H1 (cell line): ENCODE data around the gene SORCS3. TPM values are rescaled to one million over a fixed set of nuclear protein-coding genes. Genes with fewer than 3 reads are reported as not detected.

Source experiments
- CTCF ChIA-PET: fragments of 300-600 bp; sonication (Branson Sonifier 250); formaldehyde crosslinking; loops from one replicate; lab custom pipeline; 2021; ENCODE audit not compliant: partially characterized antibody; lab: Charles Lee
- POLR2A ChIA-PET: fragments of 300-600 bp; sonication (Branson Sonifier 250); formaldehyde crosslinking; loops from one replicate; lab custom pipeline; 2021; ENCODE audit warnings: inconsistent platforms; ENCODE audit not compliant: partially characterized antibody; lab: Charles Lee
- DNase-seq, 2 experiments: peaks; one replicate each; pipeline versions ENCODE4 v3.0.0 to v3.0.0-alpha.2; 2010 to 2022; ENCODE audit warnings: low spot score in 2 of 2, low read depth in 1 of 2, mixed read lengths in 1 of 2
- FAIRE-seq: peaks from 2 replicates; lab custom pipeline; 2011; peaks lifted over from hg19 to GRCh38; lab: Jason Lieb, UNC
- H2AFZ ChIP-seq: 2 replicates; pipeline ENCODE4 v1.8.1; 2012; ENCODE audit warnings: low read length, inconsistent platforms
- H2AK5ac ChIP-seq: 2 replicates; pipeline ENCODE4 v1.6.1; 2013; ENCODE audit warnings: low read depth, low read length
- H2BK120ac ChIP-seq: replicated peaks from 2 replicates; pipeline ENCODE3; 2013; ENCODE audit warnings: low read depth, low read length, inconsistent platforms
- H2BK12ac ChIP-seq: 2 replicates; pipeline ENCODE4 v1.6.1; 2013; ENCODE audit warnings: low read depth, low read length
- H2BK15ac ChIP-seq: 2 replicates; pipeline ENCODE4 v1.6.1; 2013; ENCODE audit warnings: low read length
- H2BK20ac ChIP-seq: 2 replicates; pipeline ENCODE4 v1.6.1; 2013; ENCODE audit warnings: low read length
- H2BK5ac ChIP-seq: 2 replicates; pipeline ENCODE4 v1.6.1; 2013; ENCODE audit warnings: low read depth, low read length
- H3K14ac ChIP-seq: 2 replicates; pipeline ENCODE4 v1.6.1; 2013; ENCODE audit warnings: inconsistent platforms; ENCODE audit not compliant: insufficient read length
- H3K18ac ChIP-seq: 2 replicates; pipeline ENCODE4 v1.6.1; 2013; ENCODE audit warnings: low read length; ENCODE audit errors: extremely low read depth
- H3K23ac ChIP-seq: 2 replicates; pipeline ENCODE4 v1.6.1; 2013; ENCODE audit warnings: inconsistent platforms; ENCODE audit not compliant: insufficient read length
- H3K23me2 ChIP-seq: 2 replicates; pipeline ENCODE4 v1.6.1; 2013; ENCODE audit warnings: low read depth, low read length
- H3K27ac ChIP-seq: 2 replicates; pipeline ENCODE4 v1.6.1; 2011; ENCODE audit warnings: low read depth, low read length, inconsistent platforms
- H3K27me3 ChIP-seq, 4 experiments: replicated peaks in 1 of 4; 1 replicate in 1 of 4; 2 replicates in 3 of 4; pipeline versions ENCODE4 v1.6.1 to v1.8.1; 2011 to 2013; ENCODE audit warnings: low read length in 3 of 4, mild to moderate bottlenecking in 3 of 4, inconsistent platforms in 2 of 4, mixed read lengths in 2 of 4, moderate library complexity in 1 of 4; ENCODE audit not compliant: control insufficient read depth in 3 of 4, insufficient read depth in 3 of 4; ENCODE audit errors: extremely low read depth in 1 of 4
- H3K36me3 ChIP-seq, 4 experiments: 2 replicates each; pipeline versions ENCODE4 v1.6.1 to v1.8.1; 2011 to 2013; ENCODE audit warnings: mild to moderate bottlenecking in 4 of 4, low read length in 3 of 4, moderate library complexity in 2 of 4, control low read depth in 1 of 4, inconsistent platforms in 1 of 4; ENCODE audit not compliant: insufficient read depth in 4 of 4, control insufficient read depth in 2 of 4
- H3K4ac ChIP-seq: replicated peaks from 2 replicates; pipeline ENCODE3; 2013; ENCODE audit warnings: low read length, low read depth, mixed read lengths, inconsistent platforms; ENCODE audit not compliant: insufficient read length
- H3K4me1 ChIP-seq, 4 experiments: replicated peaks in 1 of 4; 1 replicate in 1 of 4; 2 replicates in 3 of 4; pipeline versions ENCODE4 v1.6.1 to v1.8.1; 2011 to 2013; ENCODE audit warnings: low read length in 3 of 4, inconsistent platforms in 2 of 4, mixed read lengths in 1 of 4; ENCODE audit not compliant: insufficient read depth in 4 of 4, control insufficient read depth in 3 of 4
- H3K4me2 ChIP-seq, 2 experiments: 2 replicates each; pipeline versions ENCODE4 v1.6.1 to v1.8.1; 2011 to 2013; ENCODE audit warnings: low read depth in 2 of 2, low read length in 2 of 2, control low read depth in 1 of 2, inconsistent platforms in 1 of 2, mild to moderate bottlenecking in 1 of 2; ENCODE audit not compliant: insufficient read depth in 1 of 2
- H3K4me3 ChIP-seq, 4 experiments: fragments of 200-600, 300-600 bp in 1 of 4; sonication (generic), shearing (Covaris generic), sonication (Bioruptor Twin) in 1 of 4; 2 replicates each; pipeline versions ENCODE4 v1.5.1 to v1.8.1; 2011 to 2016; ENCODE audit warnings: low read length in 4 of 4, low read depth in 3 of 4, control low read depth in 2 of 4, inconsistent platforms in 2 of 4, mild to moderate bottlenecking in 2 of 4, mixed read lengths in 1 of 4, moderate library complexity in 1 of 4; ENCODE audit not compliant: insufficient read depth in 2 of 4; ENCODE audit errors: extremely low read depth in 1 of 4
- H3K56ac ChIP-seq: replicated peaks from 2 replicates; pipeline ENCODE3; 2013; ENCODE audit warnings: low read depth, mild to moderate bottlenecking, mixed read lengths, low read length, inconsistent platforms; ENCODE audit not compliant: insufficient read length
- H3K79me1 ChIP-seq: 2 replicates; pipeline ENCODE4 v1.6.1; 2013; ENCODE audit warnings: low read depth, low read length, control low read depth
- H3K79me2 ChIP-seq, 2 experiments: 2 replicates each; pipeline versions ENCODE4 v1.6.1 to v1.8.1; 2012 to 2013; ENCODE audit warnings: low read length in 2 of 2, mild to moderate bottlenecking in 2 of 2, inconsistent platforms in 1 of 2; ENCODE audit not compliant: insufficient read depth in 2 of 2, control insufficient read depth in 1 of 2
- H3K9ac ChIP-seq, 4 experiments: replicated peaks in 1 of 4; 1 replicate in 1 of 4; 2 replicates in 3 of 4; pipeline versions ENCODE4 v1.6.1 to v1.8.1; 2011 to 2013; ENCODE audit warnings: low read depth in 3 of 4, low read length in 3 of 4, control low read depth in 2 of 4, mild to moderate bottlenecking in 2 of 4, moderate library complexity in 2 of 4, inconsistent platforms in 1 of 4; ENCODE audit errors: extremely low read depth in 1 of 4
- H3K9me3 ChIP-seq, 2 experiments: 2 replicates each; pipeline versions ENCODE4 v1.6.1 to v1.8.1; 2012 to 2013; ENCODE audit warnings: mild to moderate bottlenecking in 2 of 2, moderate library complexity in 2 of 2, control low read depth in 1 of 2, inconsistent platforms in 1 of 2, low read depth in 1 of 2, low read length in 1 of 2, mixed read lengths in 1 of 2; ENCODE audit not compliant: insufficient read depth in 2 of 2
- H4K20me1 ChIP-seq, 2 experiments: replicated peaks in 1 of 2; 2 replicates each; pipeline versions ENCODE3 to v1.8.1; 2011 to 2013; ENCODE audit warnings: inconsistent platforms in 2 of 2, low read length in 2 of 2, mild to moderate bottlenecking in 1 of 2; ENCODE audit not compliant: insufficient read depth in 2 of 2, control insufficient read depth in 1 of 2
- H4K5ac ChIP-seq: 2 replicates; pipeline ENCODE4 v1.6.1; 2013; ENCODE audit warnings: low read length, low read depth, mixed read lengths, inconsistent platforms; ENCODE audit not compliant: insufficient read length
- H4K8ac ChIP-seq: 2 replicates; pipeline ENCODE4 v1.8.0; 2013; ENCODE audit warnings: mild to moderate bottlenecking, moderate library complexity, low read length, inconsistent platforms; ENCODE audit not compliant: insufficient read depth; ENCODE audit errors: extremely low read depth
- H4K91ac ChIP-seq: replicated peaks from 2 replicates; pipeline ENCODE3; 2013; ENCODE audit warnings: low read length, mixed read lengths, inconsistent platforms; ENCODE audit not compliant: insufficient read length
- KDM4A ChIP-seq: IDR thresholded peaks from one replicate; pipeline ENCODE4 v1.7.1; 2012; ENCODE audit warnings: low read depth, mild to moderate bottlenecking, moderate library complexity, low read length, inconsistent platforms; ENCODE audit not compliant: severe bottlenecking
- WGBS, 2 experiments: shearing (Covaris generic) in 1 of 2; methylation state at CpG; one replicate each; pipeline versions ENCODE4 v1.1.6 to v1.1.7; 2013 to 2015; ENCODE audit warnings: low lambda C conversion rate in 2 of 2, mixed read lengths in 2 of 2, inconsistent platforms in 1 of 2, low coverage in 1 of 2, missing lambda C conversion rate in 1 of 2; ENCODE audit not compliant: insufficient replicate concordance in 2 of 2, insufficient coverage in 1 of 2, insufficient read length in 1 of 2; ENCODE audit errors: extremely low coverage in 1 of 2, missing lambda C conversion rate in 1 of 2; 5-methylcytosine and 5-hydroxymethylcytosine counted together
- polyA plus RNA-seq, 7 experiments: library from polyadenylated mRNA; depleted of rRNA in 3 of 7; stranded (reverse) in 5 of 7; unstranded in 2 of 7; fragments of >200 nt in 5 of 7; fragments of 200-250 nt in 2 of 7; gene quantifications; 1 replicate in 5 of 7; 2 replicates in 1 of 7; 4 replicates in 1 of 7; pipeline versions ENCODE4 v1.2.1 to v1.2.3, GENCODE V29; 2011 to 2013; ENCODE audit warnings: missing spikeins in 2 of 7, mixed read lengths in 2 of 7
- total RNA-seq: library from RNA; stranded (reverse); fragmentation: NEBNext Ultra II Directional; extraction: Animal tissue kit (Norgen Biotek cat#: 25700); gene quantifications from 2 replicates; pipeline ENCODE4 v1.2.1, GENCODE V29; 2021
- TF ChIP-seq, protein P1 (sequence below): IDR thresholded peaks from 2 replicates; pipeline ENCODE4 v1.6.1; 2011; ENCODE audit warnings: low read length, improper control_type of control experiment

SORCS3 gene
- total and polyA plus RNA-seq, 2 of the 8 experiments (the other 6 are each of a cell fraction or from before 2014, with no cell fraction given) = 0.26 to 0.88 TPM

DNA sequence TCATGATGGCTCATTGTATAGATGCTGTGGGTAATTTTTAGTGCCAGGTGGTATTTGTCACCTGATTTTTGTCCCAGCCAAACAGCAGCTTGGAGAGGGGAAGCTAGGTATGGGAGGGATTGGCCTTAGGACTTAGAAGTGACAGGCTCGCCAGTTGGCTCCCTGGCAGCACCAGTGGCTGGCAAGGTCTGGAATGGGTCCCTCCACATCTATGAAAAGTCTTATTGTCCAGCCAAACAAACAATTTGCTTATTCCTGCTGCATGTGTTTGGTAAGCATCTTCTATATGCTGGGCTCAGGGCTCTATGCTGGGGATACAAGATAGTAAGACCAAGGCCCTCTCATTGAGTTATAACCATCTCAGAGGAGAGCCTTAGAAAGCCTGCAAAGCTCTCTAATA lies 42.5 kb downstream of the SORCS3 start:
- H3K4ac ChIP-seq = no peak overlapping the region
- H3K18ac ChIP-seq = no peak overlapping the region
- no peak overlapping the region for H2BK15ac ChIP-seq
- CTCF ChIA-PET = no interaction called here
- H4K5ac ChIP-seq = no peak overlapping the region
- H3K14ac ChIP-seq = no peak overlapping the region
- no peak for FAIRE-seq
- H2BK5ac ChIP-seq = no peak overlapping the region
- H3K79me1 ChIP-seq = no peaks in the 10 kb centered on the region
- no peak overlapping the region for H3K4me3 ChIP-seq
- H3K9me3 ChIP-seq = no peaks in the 10 kb centered on the region
- H3K79me2 ChIP-seq = no peaks in the 10 kb centered on the region
- no peaks in the 10 kb centered on the region for H3K36me3 ChIP-seq
- no peak overlapping the region for H2AK5ac ChIP-seq
- H2BK12ac ChIP-seq = no peak overlapping the region
- H4K20me1 ChIP-seq = no peaks in the 10 kb centered on the region
- no peak overlapping the region for H3K9ac ChIP-seq
- no peak overlapping the region for H4K8ac ChIP-seq
- POLR2A ChIA-PET = no interaction called here
- no peak overlapping the region for H3K27ac ChIP-seq
- no peak overlapping the region for H2BK120ac ChIP-seq
- H3K56ac ChIP-seq = no peak overlapping the region
- WGBS, 2 experiments = 100% methylated on average over 1 of the region's 1 CpG; no CpG with 5 or more reads in 1 of the 2 experiments
- no peak overlapping the region for H3K23ac ChIP-seq
- no peak overlapping the region for H4K91ac ChIP-seq
- peaks cover 0 to 6% (median 2%) of the 10 kb centered on the region in 4 experiments; a peak in 4 of 7 replicates for H3K27me3 ChIP-seq
- H3K4me1 ChIP-seq = peaks cover 0 to 7% (median 3%) of the 10 kb centered on the region in 4 experiments; a peak in 5 of 7 replicates
- H2BK20ac ChIP-seq = no peak overlapping the region
- DNase-seq = peak in 1 of 2 experiments; percentile 8
- H3K4me2 ChIP-seq = no peak overlapping the region
- H2AFZ ChIP-seq = no peak overlapping the region
- peaks cover 9% of the 10 kb centered on the region; the same call in 1 of the 2 replicates for H3K23me2 ChIP-seq
- no peak for TF ChIP-seq KDM4A
- TF ChIP-seq, protein P1, sequence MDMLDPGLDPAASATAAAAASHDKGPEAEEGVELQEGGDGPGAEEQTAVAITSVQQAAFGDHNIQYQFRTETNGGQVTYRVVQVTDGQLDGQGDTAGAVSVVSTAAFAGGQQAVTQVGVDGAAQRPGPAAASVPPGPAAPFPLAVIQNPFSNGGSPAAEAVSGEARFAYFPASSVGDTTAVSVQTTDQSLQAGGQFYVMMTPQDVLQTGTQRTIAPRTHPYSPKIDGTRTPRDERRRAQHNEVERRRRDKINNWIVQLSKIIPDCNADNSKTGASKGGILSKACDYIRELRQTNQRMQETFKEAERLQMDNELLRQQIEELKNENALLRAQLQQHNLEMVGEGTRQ = no peak
